BE2C (cell line): ENCODE data around the gene EXOC4.

ENCODE experiments used
- DNase-seq: peaks from one replicate; pipeline ENCODE4 v3.0.0-alpha.2; 2020
- H3K27me3 ChIP-seq: fragments of 250-450 bp; sonication (Bioruptor Pico); 2 replicates; pipeline ENCODE4 v1.5.1; 2020; ENCODE audit warnings: mild to moderate bottlenecking
- H3K36me3 ChIP-seq: fragments of 250-450 bp; sonication (Bioruptor Pico); 2 replicates; pipeline ENCODE4 v1.5.1; 2020; ENCODE audit warnings: mild to moderate bottlenecking
- H3K4me1 ChIP-seq: fragments of 250-450 bp; sonication (Bioruptor Pico); 2 replicates; pipeline ENCODE4 v1.5.1; 2020
- H3K4me3 ChIP-seq: 2 replicates; pipeline ENCODE4 v1.5.1; 2011; ENCODE audit warnings: low read depth, low read length
- H3K9me3 ChIP-seq: fragments of 250-450 bp; sonication (Bioruptor Pico); 2 replicates; pipeline ENCODE4 v1.5.1; 2020
- CTCF ChIP-seq: IDR thresholded peaks from 2 replicates; pipeline ENCODE4 v1.5.1; 2012; ENCODE audit warnings: mild to moderate bottlenecking, low read depth, low read length

The EXOC4 gene

DNA sequence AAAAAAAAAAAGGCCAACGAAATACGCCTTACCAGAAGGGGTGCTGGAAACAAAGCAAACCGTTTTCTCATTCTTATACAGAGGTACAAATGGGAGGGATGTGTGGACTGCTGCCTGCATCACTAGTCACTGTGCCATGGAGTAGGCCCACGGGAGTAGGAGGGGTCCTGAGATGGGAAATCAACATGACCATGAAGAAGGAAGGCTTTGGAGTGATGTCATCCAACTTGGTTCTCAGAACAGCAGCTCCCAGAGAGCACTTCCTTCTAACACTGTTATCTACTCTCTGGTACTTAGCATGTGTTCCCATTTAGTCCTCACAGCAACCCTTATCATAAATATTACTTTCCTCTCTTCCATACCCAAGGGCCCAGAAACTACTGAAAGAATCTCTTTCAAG, 814.3 kb downstream of the EXOC4 start:
- DNase-seq = no peak
- no peak for TF ChIP-seq CTCF

GRCh38 chr7:134068670-134069069, 815.8 kb downstream of the EXOC4 start:
- Histone ChIP-seq H3K27me3 (no peaks in the 10 kb centered on the region), H3K4me3 (no peak overlapping the region), H3K9me3 (no peaks in the 10 kb centered on the region), H3K36me3 (no peaks in the 10 kb centered on the region), H3K4me1 (no peaks in the 10 kb centered on the region)
- TF ChIP-seq CTCF = no peak
- no peak for DNase-seq

More for the DNA sequence above, 814.3 kb downstream of the EXOC4 start:
- Histone ChIP-seq H3K36me3 (no peaks in the 10 kb centered on the region), H3K4me1 (no peaks in the 10 kb centered on the region), H3K27me3 (no peaks in the 10 kb centered on the region), H3K4me3 (no peak overlapping the region), H3K9me3 (no peaks in the 10 kb centered on the region)

- Histone ChIP-seq H3K4me1 (no peaks in the 10 kb centered on the region), H3K4me3 (no peak overlapping the region), H3K27me3 (no peaks in the 10 kb centered on the region), H3K36me3 (no peaks in the 10 kb centered on the region), H3K9me3 (no peaks in the 10 kb centered on the region)
- no peak for TF ChIP-seq CTCF
- DNase-seq = no peak
Observed at GRCh38 chr7:134069187-134069586, 816.3 kb downstream of the EXOC4 start.

- no peaks in the 10 kb centered on the region for H3K4me1 ChIP-seq
- H3K27me3 ChIP-seq = no peaks in the 10 kb centered on the region
- TF ChIP-seq CTCF = no peak
- H3K36me3 ChIP-seq = no peaks in the 10 kb centered on the region
- H3K4me3 ChIP-seq = no peak overlapping the region
- H3K9me3 ChIP-seq = no peaks in the 10 kb centered on the region; the same call in 1 of the 2 replicates
- no peak for DNase-seq
Observed at GRCh38 chr7:134070673-134071072, 817.8 kb downstream of the EXOC4 start.

DNA sequence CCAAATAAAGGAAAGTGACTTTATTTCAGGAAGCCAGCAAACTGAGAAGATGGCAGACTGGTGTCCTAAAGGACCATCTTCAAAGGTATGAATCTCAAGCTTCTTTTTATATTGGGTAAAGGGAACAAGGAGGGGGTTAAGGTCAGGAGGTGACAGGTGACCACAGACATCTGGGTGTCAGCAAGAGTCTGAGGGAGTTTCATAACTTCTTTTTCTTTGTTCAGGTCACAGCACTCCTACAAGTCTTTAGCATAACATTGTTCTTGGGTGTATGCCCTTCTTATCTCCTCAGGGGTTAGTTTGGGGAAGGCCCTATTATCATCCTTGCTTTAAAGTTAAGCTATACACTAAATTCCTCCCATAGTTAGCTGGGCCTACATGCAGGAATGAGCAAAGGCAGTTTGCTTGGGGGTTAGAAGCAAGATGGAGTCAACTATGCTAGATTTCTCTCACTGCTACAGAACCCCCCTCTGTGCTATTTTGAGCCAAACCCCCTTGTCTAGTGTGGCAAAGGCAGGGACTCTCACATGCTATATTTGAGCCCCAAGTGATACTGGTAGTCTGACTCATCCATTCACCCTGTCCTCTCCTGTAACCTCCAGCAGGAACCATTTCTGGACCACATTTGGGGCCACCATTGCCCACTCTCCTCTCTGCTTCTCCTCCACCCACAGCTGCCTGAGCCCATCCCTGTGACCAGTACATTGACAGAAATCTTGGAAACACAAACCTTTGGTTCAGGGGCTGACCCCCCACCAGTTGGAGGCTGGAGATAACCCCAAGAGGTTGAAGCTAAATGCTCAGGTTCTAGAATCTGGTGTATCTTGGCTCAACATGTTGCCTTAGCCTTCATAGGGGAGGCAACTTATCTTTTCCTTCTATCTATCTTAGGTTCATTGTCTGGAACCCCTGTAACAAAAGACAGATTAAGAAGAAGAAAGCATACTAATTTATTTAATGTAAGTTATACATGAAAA, 818.8 kb downstream of the EXOC4 start:
- Histone ChIP-seq H3K27me3 (no peaks in the 10 kb centered on the region), H3K36me3 (no peaks in the 10 kb centered on the region), H3K9me3 (no peaks in the 10 kb centered on the region; the same call in 1 of the 2 replicates), H3K4me3 (no peak overlapping the region), H3K4me1 (no peaks in the 10 kb centered on the region)
- no peak for DNase-seq
- TF ChIP-seq CTCF = no peak

GRCh38 chr7:134073276-134073675, 820.4 kb downstream of the EXOC4 start:
- H3K27me3 ChIP-seq = no peaks in the 10 kb centered on the region
- no peak overlapping the region for H3K4me3 ChIP-seq
- no peak for DNase-seq
- H3K9me3 ChIP-seq = no peaks in the 10 kb centered on the region; the same call in 1 of the 2 replicates
- H3K36me3 ChIP-seq = no peaks in the 10 kb centered on the region
- H3K4me1 ChIP-seq = peaks cover 3% of the 10 kb centered on the region; the same call in 1 of the 2 replicates
- no peak for TF ChIP-seq CTCF
